Measurements from ENCODE around the gene KIF16B. TPM values are rescaled to one million over a fixed set of nuclear protein-coding genes. Genes with fewer than 3 reads are reported as not detected.

The KIF16B gene
- total RNA-seq, 4 donors from 2014 or later: 8.7 to 20.6 (median 16.6) TPM

DNA sequence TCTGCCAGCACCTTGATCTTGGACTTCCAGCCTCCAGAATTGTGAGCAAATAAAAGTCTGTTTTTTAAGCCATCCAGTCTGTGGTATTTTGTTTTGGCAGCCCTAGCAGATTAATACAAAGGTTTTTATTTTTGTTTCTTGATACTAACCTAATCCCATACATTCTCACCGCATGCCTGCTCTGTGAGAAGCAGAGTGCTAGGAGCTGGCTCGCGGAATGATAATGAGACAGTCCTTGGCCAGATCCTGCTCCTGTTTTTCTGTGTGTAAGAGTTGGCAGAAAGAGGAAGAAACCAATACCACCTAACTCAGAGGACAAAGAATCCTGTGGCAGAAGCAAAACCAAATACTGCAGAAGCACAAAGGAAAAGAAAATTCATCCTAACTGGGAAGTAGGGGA lies 82.6 kb downstream of the KIF16B start:
- intact Hi-C loops (cut with DNase I; ENCODE audit: low total_unique reads): no loop called here
- no peak for TF ChIP-seq POLR2A (IDR thresholded peaks at IDR 0.05)
- TF ChIP-seq, protein P1, sequence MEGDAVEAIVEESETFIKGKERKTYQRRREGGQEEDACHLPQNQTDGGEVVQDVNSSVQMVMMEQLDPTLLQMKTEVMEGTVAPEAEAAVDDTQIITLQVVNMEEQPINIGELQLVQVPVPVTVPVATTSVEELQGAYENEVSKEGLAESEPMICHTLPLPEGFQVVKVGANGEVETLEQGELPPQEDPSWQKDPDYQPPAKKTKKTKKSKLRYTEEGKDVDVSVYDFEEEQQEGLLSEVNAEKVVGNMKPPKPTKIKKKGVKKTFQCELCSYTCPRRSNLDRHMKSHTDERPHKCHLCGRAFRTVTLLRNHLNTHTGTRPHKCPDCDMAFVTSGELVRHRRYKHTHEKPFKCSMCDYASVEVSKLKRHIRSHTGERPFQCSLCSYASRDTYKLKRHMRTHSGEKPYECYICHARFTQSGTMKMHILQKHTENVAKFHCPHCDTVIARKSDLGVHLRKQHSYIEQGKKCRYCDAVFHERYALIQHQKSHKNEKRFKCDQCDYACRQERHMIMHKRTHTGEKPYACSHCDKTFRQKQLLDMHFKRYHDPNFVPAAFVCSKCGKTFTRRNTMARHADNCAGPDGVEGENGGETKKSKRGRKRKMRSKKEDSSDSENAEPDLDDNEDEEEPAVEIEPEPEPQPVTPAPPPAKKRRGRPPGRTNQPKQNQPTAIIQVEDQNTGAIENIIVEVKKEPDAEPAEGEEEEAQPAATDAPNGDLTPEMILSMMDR (IDR thresholded peaks at IDR 0.05): no peak
- H3K36me3 ChIP-seq: no peaks in the 10 kb centered on the region
- no peaks in the 10 kb centered on the region for H3K27me3 ChIP-seq
- H3K27ac ChIP-seq: no peak overlapping the region
- no peak for DNase-seq
- no peaks in the 10 kb centered on the region for H3K9me3 ChIP-seq
- no peak overlapping the region for H3K4me3 ChIP-seq
- H3K4me1 ChIP-seq: no peaks in the 10 kb centered on the region

DNA sequence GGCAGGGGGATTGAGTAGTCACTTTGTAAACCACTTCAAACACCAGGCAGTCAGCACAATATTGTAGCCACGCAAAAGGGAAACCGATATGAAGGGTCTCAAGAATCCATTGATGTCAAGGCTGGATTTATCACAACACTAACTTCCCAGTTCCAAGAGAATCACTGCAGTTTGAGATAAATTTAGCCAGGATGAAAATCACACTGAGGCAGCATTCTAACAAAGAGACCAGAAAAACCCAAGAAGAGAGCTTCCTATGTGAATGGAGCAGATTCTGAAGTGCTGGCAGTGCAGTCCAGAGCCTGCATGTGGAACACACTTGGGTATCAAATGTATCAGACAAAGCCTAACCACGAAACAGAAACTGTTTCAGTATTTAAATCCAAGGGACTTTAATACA lies 84.6 kb downstream of the KIF16B start:
- Histone ChIP-seq H3K36me3 (no peaks in the 10 kb centered on the region), H3K9me3 (no peaks in the 10 kb centered on the region), H3K4me3 (no peak overlapping the region), H3K4me1 (no peaks in the 10 kb centered on the region), H3K27ac (no peak overlapping the region), H3K27me3 (no peaks in the 10 kb centered on the region)
- TF ChIP-seq, protein P1 (IDR thresholded peaks at IDR 0.05): no peak
- TF ChIP-seq POLR2A (IDR thresholded peaks at IDR 0.05): no peak
- no peak for DNase-seq
- intact Hi-C loops (cut with DNase I; ENCODE audit: low total_unique reads): no loop called here

DNA sequence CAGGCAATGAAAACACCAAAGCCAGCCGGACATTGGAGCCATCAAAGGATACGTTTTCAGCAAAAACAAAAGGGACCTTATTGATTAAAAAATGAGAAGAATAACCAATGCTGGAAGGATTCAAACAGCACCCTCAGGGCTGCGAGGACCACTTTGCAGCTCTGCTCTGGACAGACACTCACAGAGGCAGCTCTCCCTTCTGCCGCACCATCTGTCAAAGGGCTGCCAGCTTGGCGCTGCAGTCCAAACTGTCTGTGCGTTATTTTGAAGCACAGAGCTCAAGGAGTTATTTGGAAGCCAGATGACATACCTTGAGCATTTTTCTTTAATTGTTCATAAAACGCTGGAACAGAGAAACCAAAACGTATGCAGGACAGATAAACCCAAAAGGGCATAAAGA lies 85.2 kb downstream of the KIF16B start:
- no peaks in the 10 kb centered on the region for H3K27me3 ChIP-seq
- TF ChIP-seq POLR2A (IDR thresholded peaks at IDR 0.05): no peak
- TF ChIP-seq, protein P1 (IDR thresholded peaks at IDR 0.05): no peak
- no peak overlapping the region for H3K27ac ChIP-seq
- no peaks in the 10 kb centered on the region for H3K9me3 ChIP-seq
- intact Hi-C loops (cut with DNase I; ENCODE audit: low total_unique reads): no loop called here
- no peaks in the 10 kb centered on the region for H3K36me3 ChIP-seq
- no peaks in the 10 kb centered on the region for H3K4me1 ChIP-seq
- H3K4me3 ChIP-seq: no peak overlapping the region
- no peak for DNase-seq

DNA sequence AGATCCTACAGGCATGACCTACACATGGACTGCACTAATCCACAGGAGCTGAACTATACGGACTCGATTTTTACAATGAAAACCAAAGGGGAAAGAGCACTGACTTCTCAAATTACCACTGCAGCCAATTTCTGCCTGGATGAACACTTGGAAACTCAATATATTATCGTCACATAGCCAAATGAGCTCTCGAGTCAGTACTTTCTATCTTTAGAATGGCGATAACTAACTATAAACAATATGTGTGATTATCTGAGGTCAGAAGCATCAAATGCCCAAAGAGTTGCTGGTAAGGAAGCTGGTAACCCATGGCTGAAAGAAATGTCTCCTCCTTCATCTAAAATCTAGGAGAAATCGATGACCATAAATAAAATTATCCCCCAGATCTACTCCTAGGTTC lies 86.7 kb downstream of the KIF16B start:
- DNase-seq: no peak
- intact Hi-C loops (cut with DNase I; ENCODE audit: low total_unique reads): no loop called here
- TF ChIP-seq POLR2A (IDR thresholded peaks at IDR 0.05): no peak
- TF ChIP-seq, protein P1 (IDR thresholded peaks at IDR 0.05): no peak
- Histone ChIP-seq H3K4me1 (no peaks in the 10 kb centered on the region), H3K4me3 (no peak overlapping the region), H3K27me3 (no peaks in the 10 kb centered on the region), H3K36me3 (no peaks in the 10 kb centered on the region), H3K9me3 (no peaks in the 10 kb centered on the region), H3K27ac (no peak overlapping the region)

DNA sequence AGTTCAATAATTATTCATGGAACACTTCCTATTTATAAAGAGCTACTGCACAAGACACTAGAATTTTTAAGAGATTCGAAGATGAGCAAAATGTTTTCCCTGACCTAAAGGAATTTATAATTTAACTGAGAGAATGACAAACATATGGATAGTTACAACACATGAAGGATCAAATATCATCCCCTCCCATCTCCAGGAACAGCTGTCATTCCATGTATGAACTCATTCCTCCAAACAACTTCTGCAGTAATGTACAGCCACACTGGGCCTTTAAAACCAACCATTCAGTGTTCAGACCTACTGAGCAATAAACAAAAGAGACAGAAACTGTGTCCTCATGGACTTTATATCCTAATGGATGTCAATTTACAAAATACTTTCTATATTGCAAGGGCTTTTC lies 87.8 kb downstream of the KIF16B start:
- TF ChIP-seq, protein P1 (IDR thresholded peaks at IDR 0.05): no peak
- TF ChIP-seq POLR2A (IDR thresholded peaks at IDR 0.05): no peak
- no peak overlapping the region for H3K27ac ChIP-seq
- H3K4me1 ChIP-seq: no peaks in the 10 kb centered on the region
- H3K36me3 ChIP-seq: no peaks in the 10 kb centered on the region
- no peak overlapping the region for H3K4me3 ChIP-seq
- DNase-seq: no peak
- H3K27me3 ChIP-seq: no peaks in the 10 kb centered on the region
- intact Hi-C loops (cut with DNase I; ENCODE audit: low total_unique reads): no loop called here
- H3K9me3 ChIP-seq: no peaks in the 10 kb centered on the region

All from uterus (tissue), 4 donors.